GM12891 (cell line): ENCODE data around the gene PEA15.

Experiments
- DNase-seq: peaks from one replicate; pipeline ENCODE4 v3.0.0; 2011; ENCODE audit warnings: low spot score; ENCODE audit not compliant: insufficient read length
- FAIRE-seq: peaks from 2 replicates; lab custom pipeline; 2011; peaks lifted over from hg19 to GRCh38; lab: Jason Lieb, UNC
- PAX5 ChIP-seq: IDR thresholded peaks from 2 replicates; pipeline ENCODE4 v1.6.1; 2011; ENCODE audit warnings: low read length, moderate library complexity, mild to moderate bottlenecking; ENCODE audit not compliant: insufficient read depth, severe bottlenecking
- POLR2A ChIP-seq: IDR thresholded peaks from 2 replicates; pipeline ENCODE4 v1.6.1; 2011; ENCODE audit warnings: low read depth, low read length, control low read depth
- POLR2AphosphoS5 ChIP-seq: IDR thresholded peaks from 2 replicates; pipeline ENCODE4 v1.6.1; 2011; ENCODE audit warnings: low read depth, low read length, control low read depth
- POU2F2 ChIP-seq: IDR thresholded peaks from 2 replicates; pipeline ENCODE4 v1.6.1; 2011; ENCODE audit warnings: low read depth, mild to moderate bottlenecking, control low read depth, low read length, moderate library complexity
- SPI1 ChIP-seq: IDR thresholded peaks from 2 replicates; pipeline ENCODE4 v1.6.1; 2011; ENCODE audit warnings: low read depth, low read length, control low read depth
- TAF1 ChIP-seq: IDR thresholded peaks from 2 replicates; pipeline ENCODE4 v1.6.1; 2011; ENCODE audit warnings: low read depth, low read length, control low read depth

The PEA15 gene

GRCh38 chr1:160164121-160164520 is 41.1 kb upstream of the PEA15 start:
- no peak for TF ChIP-seq POLR2A
- TF ChIP-seq POLR2AphosphoS5 = no peak
- no peak for TF ChIP-seq SPI1
- DNase-seq (no peak), FAIRE-seq (no peak)

GRCh38 chr1:160166166-160166868 is 38.9 kb upstream of the PEA15 start:
- no peak for TF ChIP-seq SPI1
- TF ChIP-seq POU2F2 = no peak
- TF ChIP-seq PAX5 = no peak
- no peak for TF ChIP-seq POLR2A
- TF ChIP-seq TAF1 = no peak
- TF ChIP-seq POLR2AphosphoS5 = no peak
- DNase-seq = no peak
- peak; percentile 70 for FAIRE-seq

GRCh38 chr1:160167056-160167455 is 38.1 kb upstream of the PEA15 start:
- FAIRE-seq (no peak), DNase-seq (no peak)
- no peak for TF ChIP-seq TAF1
- no peak for TF ChIP-seq POU2F2
- TF ChIP-seq PAX5 = no peak
- TF ChIP-seq SPI1 = no peak
- TF ChIP-seq POLR2AphosphoS5 = no peak
- no peak for TF ChIP-seq POLR2A

DNA sequence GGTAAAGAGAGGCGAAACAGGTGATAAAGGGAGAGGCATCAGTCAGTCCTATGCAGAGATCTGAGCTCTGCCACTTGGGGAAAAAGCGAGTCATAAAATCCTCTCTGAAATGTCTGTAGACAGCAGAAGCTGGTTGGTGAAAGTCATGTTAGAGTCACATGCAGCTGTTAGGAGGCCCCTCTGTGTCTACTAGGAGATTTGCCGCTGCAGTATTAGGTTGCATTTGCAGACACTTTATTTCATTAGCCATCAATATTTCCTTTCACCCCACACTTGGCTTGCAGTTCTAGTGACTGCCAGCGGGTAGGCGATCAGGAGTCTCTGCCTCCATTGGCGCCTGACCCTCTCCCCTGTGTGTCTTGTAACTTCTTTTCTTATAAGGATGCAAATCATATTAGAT is 37.6 kb upstream of the PEA15 start:
- FAIRE-seq (peak; percentile 40), DNase-seq (no peak)
- no peak for TF ChIP-seq POLR2AphosphoS5
- TF ChIP-seq PAX5 = no peak
- no peak for TF ChIP-seq POU2F2
- no peak for TF ChIP-seq TAF1
- no peak for TF ChIP-seq POLR2A
- TF ChIP-seq SPI1 = no peak

DNA sequence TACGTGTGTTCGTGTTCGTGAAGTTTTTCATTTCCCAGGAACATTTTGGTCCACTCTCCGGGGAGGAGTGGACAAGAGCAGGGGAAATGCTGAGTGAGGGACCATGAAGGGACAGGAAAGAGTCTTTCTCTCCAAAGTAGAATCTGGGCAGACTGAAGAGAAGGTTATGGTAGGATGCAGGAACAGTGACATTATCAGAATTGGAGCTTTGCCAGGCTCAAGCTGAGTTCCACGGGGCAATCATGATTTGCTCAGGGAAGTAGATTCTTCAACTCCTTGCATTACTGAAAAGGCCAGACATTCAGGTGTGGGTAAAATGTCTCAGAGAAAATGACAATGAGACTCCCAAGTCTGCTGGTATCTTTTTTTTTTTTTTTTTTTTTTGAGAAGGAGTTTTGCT is 37.2 kb upstream of the PEA15 start:
- TF ChIP-seq POLR2A = no peak
- TF ChIP-seq SPI1 = no peak
- TF ChIP-seq POLR2AphosphoS5 = no peak
- no peak for TF ChIP-seq TAF1
- TF ChIP-seq PAX5 = no peak
- no peak for DNase-seq
- no peak for FAIRE-seq

GRCh38 chr1:160168609-160169369 is 36.4 kb upstream of the PEA15 start:
- TF ChIP-seq PAX5 (no peak), POLR2A (no peak), POU2F2 (no peak), POLR2AphosphoS5 (no peak), SPI1 (no peak), TAF1 (no peak)
- FAIRE-seq (no peak), DNase-seq (no peak)

GRCh38 chr1:160169553-160170399 is 35.4 kb upstream of the PEA15 start:
- peak; percentile 37 for DNase-seq
- TF ChIP-seq POU2F2 (peak; percentile 58; the same call in 1 of the 2 replicates), TAF1 (no peak), POLR2A (no peak), POLR2AphosphoS5 (no peak), PAX5 (peak; percentile 44), SPI1 (peak; percentile 55)
- peak; percentile 89 for FAIRE-seq

DNA sequence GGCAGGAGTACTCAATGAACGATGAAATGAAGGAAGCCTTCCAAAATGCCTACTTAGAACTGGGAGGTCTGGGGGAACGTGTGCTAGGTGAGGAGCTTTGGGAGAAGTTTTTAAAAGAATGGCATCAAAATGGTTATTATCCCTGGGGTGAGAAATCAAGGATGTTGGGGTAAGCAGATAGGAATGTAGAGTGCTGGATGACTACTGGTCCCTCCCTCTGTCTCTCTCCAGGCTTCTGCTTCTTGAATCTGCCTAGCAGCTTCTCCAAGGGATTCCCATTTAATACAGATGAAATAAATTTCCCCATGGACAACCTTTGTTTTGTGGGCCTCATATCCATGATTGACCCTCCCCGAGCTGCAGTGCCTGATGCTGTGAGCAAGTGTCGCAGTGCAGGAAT is 33.8 kb upstream of the PEA15 start:
- no peak for TF ChIP-seq POU2F2
- TF ChIP-seq POLR2AphosphoS5 = no peak
- DNase-seq (no peak), FAIRE-seq (no peak)

DNA sequence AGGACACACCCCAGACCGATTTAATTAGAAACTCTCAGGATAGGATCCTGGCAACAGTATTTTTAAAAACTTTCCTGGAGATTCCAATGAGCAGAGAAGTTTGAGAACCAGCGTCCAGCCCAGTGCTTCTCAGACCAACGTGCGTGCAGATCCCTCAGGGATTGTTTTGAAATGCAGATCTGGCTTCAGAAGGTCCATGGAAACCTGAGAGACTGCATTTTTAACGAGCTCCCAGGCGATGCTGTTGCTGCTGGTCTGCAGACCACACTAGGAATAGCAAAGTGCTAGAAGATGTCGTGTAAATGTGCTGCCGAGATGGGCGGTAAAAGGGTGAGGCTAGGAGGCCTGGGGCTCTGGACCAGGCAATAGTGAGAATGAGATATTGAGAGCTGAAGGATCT is 33.2 kb upstream of the PEA15 start:
- FAIRE-seq = no peak
- DNase-seq = no peak
- no peak for TF ChIP-seq SPI1
- no peak for TF ChIP-seq POLR2AphosphoS5
- no peak for TF ChIP-seq POLR2A

DNA sequence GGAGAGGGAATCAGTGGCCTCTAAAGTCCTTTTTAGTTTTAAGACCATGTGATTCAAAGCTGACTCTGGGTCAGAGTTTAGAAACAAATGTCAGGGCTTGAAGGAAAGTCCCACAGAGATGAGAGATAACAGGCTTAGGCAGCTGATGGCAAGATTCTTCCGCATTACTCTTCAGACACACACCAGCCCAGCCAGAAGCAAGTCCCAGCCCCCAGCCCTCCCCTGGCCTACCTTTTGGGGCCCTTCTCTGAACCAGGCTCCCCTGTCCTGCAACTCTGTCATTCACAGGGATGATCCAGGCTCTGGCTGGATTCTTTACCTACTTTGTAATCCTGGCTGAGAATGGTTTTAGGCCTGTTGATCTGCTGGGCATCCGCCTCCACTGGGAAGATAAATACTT is 28.0 kb upstream of the PEA15 start:
- no peak for FAIRE-seq

More for the DNA sequence above, 28.0 kb upstream of the PEA15 start:
- no peak for TF ChIP-seq POLR2A
- no peak for TF ChIP-seq SPI1
- no peak for TF ChIP-seq POU2F2
- no peak for TF ChIP-seq PAX5
- no peak for TF ChIP-seq TAF1
- TF ChIP-seq POLR2AphosphoS5 = no peak
- no peak for DNase-seq
